NCI-H2107 (cell line): ENCODE data around the gene PPA1.
"Not testable (repeated sequence)": the region's sequence is repeated elsewhere in the genome, so short reads cannot be mapped to it uniquely, and the experiment has no call there.

Experiments
- DNase-seq: peaks from one replicate; lab custom pipeline; 2025; lab: John Stamatoyannopoulos, UW

Gene PPA1

GRCh38 chr10:70254778-70255328 lies 21.6 kb upstream of the PPA1 start:
- no peak for DNase-seq

GRCh38 chr10:70253878-70254765 lies 20.9 kb upstream of the PPA1 start:
- no peak for DNase-seq

- no peak for DNase-seq
Measured at GRCh38 chr10:70250961-70251680, 17.9 kb upstream of the PPA1 start.

DNA sequence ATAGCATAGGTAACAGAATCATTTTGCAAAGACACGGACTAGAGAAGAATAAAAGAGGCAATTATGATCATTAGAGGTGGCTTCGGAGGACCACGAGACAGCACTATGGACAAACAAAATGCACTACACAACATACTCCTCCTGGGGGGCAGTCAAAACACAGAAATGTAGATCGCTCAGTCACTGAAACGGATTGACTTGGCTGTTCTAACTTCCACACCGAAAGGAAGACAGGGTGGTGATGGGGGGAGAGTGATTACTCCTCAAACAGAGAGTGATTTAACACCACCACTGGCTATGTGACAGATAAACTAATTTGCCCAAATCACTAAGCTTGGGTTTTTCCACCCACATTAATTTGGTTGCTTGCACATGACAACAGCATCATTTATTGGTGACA lies 14.1 kb upstream of the PPA1 start:
- DNase-seq, result no peak

- no peak for DNase-seq
Measured at GRCh38 chr10:70241081-70241480, 7.9 kb upstream of the PPA1 start.

DNA sequence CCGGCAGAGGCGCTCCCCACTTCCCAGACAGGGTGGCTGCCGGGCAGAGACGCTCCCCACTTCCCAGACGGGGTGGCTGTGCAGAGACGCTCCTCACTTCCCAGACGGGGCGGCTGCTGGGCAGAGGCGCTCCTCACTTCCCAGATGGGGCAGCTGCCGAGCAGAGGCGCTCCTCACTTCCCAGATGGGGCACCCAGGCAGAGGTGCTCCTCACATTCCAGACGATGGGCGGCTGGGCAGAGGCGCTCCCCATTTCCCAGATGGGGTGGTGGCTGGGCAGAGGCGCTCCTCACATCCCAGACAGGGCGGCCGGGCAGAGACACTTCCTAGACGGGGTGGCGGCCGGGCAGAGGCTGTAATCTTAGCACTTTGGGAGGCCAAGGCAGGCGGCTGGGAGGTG lies 6.8 kb upstream of the PPA1 start:
- not testable (repeated sequence) for DNase-seq

DNA sequence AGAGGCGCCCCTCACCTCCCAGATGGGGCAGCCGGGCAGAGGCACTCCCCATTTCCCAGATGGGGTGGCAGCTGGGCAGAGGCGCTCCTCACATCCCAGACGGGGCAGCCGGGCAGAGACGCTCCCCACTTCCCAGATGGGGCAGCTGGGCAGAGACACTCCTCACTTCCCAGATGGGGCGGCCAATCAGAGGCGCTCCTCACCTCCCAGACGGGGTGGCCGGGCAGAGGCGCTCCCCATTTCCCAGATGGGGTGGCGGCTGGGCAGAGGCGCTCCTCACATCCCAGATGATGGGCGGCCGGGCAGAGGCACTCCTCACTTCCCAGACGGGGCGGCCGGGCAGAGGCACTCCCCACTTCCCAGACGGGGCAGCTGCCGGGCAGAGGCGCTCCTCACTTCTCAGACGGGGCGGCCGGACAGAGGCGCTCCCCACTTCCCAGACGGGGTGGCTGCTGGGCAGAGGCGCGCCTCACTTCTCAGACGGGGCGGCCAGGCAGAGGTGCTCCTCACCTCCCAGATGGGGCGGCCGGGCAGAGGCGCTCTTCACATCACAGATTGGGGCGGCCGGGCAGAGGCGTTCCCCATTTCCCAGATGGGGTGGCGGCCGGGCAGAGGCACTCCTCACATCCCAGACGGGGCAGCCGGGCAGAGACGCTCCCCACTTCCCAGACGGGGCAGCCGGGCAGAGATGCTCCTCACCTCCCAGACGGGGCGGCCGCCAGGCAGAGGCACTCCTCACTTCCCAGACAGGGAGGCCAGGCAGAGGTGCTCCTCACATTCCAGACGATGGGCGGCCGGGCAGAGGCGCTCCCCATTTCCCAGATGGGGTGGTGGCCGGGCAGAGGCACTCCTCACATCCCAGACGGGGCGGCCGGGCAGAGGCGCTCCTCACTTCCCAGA lies 6.1 kb upstream of the PPA1 start:
- not testable (repeated sequence) for DNase-seq

GRCh38 chr10:70237958-70238536 lies 4.8 kb upstream of the PPA1 start:
- DNase-seq, result not testable (repeated sequence)

- DNase-seq, result no peak
Measured at GRCh38 chr10:70234668-70235447, 1.6 kb upstream of the PPA1 start.

DNA sequence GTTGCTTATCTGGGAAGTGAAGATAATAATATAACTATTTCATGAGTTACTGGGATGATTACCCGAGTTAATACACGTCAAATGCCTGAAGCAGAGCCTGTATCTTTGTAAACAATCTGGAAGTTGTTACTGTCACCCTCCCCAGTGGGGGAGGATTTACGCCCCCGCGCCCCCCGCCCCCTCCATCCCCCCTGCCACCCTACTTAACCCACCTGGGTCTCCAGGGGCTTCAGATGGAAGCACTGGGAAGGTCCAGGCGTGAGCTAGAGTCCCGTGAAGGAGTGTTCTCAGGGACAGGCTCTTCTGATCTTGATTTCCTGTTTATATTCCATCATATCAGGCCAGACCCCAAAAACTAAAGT lies 691 bp upstream of the PPA1 start:
- no peak for DNase-seq

DNA sequence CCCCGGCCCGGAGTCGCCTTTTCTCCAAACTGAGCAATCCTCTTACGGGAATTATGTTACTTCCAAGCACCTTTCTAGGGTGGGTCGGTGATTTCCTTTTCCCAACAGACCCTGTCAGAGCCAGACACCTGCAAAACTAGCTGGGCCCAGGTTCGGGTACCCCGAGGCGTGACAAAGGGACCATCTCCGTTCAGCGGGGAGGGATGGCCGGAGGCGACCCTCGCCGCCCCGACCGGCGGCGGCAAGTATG lies 445 bp downstream of the PPA1 start:
- no peak for DNase-seq

DNA sequence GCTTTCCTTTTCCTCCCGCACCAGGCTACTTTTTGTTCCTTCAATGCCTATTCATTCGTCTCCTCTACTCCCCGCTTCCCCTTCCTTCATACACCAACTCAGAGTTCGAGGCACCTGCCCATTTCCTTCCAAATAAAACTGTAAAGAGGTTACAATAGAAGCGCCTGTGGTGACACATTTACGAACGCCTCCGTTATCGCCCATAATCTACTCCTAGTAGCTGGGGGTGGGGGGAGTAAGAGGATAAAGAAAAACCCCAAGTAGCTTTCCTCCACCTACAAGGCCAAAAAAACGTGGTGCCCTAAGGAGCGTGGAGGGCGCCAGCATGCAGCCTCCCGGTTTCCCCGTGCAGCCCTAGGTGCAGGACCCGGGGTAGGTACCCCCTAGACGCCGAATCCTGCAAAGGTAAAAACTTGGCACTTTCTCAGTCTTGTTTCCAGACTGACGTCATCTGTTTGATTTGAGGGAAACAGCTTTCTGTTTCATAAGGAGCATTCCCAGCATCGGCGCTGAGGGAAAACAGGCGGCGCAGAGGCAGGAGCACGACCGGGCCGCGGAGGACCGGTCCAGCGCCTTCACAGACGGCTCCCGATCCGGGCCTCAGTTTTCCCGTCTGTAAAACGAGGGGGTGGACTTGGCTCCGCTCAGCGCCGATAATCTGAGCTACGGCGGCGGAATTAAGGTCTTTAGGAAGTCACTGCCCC lies 922 bp downstream of the PPA1 start:
- no peak for DNase-seq

- DNase-seq, result no peak
Measured at GRCh38 chr10:70228491-70228890, 4.7 kb downstream of the PPA1 start.

DNA sequence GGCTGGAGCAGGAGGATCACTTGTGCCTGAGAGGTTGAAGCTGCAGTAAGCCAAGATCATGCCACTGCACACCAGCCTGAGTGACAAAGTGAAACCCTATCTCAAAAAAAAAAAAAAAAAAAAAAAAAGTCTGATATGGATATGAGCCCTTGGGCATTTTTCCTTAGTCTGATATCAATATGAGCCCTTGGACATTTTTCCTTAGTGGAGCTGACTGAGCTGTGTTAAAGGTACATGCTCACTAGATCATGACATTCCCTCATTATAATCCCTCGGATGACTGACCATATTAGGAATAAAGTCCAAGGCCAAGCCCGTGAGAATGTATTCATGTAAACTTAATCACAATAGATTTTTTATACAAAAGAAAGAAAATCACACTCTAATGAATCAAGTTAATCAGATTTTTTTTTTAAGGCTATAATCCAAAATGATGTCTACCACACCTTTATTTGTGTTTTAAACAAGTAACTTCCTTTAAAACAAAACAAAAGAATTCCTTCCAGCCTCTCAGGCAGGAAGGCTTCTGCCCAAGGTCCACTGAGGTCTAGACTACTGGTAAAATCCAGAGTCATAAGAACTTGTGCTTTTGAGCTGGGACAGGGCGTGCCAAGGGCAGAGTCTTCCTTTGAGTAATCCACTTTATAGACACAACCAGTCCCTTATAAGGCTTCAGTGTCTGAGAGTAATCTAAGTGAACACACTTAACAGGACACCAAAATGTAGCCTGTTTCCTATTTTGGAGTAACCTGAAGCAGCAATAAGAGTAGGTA lies 5.5 kb downstream of the PPA1 start:
- DNase-seq, result no peak

DNA sequence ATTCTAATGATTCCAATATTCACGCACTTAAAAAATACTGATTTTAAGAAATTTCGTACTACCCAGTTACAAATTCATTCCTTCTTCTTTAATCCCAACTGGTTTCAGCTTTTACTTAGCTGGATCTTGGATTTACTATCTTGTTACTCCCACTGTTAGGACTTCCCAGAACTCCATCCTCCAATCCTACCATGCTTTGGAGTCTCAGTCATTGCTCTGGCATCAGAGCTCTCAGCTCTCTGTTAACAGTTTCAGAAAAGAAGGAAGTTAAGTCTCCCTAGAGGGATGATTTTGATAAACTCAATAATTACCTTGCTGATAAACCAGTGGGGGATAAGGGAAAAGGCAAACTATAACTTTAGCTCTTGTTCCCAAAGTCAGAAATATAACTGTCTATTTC lies 9.5 kb downstream of the PPA1 start:
- DNase-seq, result no peak

GRCh38 chr10:70222811-70223447 lies 10.3 kb downstream of the PPA1 start:
- DNase-seq, result not testable (repeated sequence)

DNA sequence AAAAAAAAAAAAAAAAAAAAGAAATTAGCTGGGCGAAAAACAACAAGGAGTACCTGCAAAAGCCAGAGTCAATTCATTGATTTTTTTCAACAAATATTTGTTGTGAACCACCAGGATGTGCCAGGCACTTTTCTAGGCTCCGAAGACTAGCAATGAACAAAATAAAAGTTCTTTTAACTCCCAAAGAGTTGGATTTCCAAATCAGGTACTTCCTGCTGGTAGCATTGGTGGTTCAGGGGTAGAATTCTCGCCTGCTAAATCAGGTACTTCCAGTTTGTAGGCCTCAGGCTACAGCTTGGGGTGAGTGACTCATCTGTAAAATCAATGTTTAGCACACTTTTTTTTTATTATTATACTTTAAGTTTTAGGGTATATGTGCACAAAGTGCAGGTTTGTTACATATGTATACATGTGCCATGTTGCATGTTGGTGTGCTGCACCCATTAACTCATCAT lies 10.9 kb downstream of the PPA1 start:
- DNase-seq, result no peak

DNA sequence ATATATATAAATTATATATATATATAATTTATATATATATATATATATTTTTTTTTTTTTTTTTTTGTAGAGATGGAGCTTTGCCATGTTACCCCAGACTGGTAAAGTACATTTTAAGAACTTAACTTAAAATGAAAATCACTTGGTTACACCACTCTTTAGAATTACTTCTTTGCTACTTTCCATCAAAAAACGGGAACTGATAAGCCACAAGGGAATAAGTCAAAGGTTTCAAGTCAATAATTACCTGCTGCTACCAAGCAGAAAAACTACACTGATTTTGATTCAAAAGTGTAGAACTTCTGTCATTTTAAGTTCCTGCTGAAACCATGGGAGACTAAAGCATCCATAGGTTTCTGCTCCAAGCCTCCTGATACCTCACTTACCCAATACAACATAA lies 12.2 kb downstream of the PPA1 start:
- DNase-seq, result no peak

DNA sequence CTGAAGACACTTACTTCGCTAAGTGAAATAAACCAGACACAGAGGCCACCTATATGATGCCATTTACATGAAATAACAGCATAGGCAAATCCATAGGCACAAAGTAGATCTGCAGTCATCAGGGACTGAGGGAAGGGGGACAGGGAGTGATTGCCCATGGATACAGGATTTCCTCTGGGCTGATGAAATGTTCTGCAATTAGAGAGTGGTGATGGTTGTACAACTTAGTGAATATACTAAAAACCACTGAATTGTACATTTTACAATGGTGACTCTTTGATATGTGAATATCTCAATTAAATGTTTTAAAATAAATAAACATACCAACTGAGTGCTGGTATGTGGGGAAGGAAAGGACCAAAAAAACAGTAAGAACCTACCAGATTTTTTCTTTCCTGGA lies 20.4 kb downstream of the PPA1 start:
- no peak for DNase-seq
